Liver (tissue), 9 donors: ENCODE measurements around the gene DLEC1. TPM values are rescaled to one million over a fixed set of nuclear protein-coding genes. Genes with fewer than 3 reads are reported as not detected.

Experiments
- DNase-seq: peaks from one replicate; pipeline ENCODE4 v3.0.0-alpha.2; 2017; ENCODE audit warnings: low spot score
- H3K27ac ChIP-seq, 2 donors: one replicate each; pipeline ENCODE4 v1.7.0; 2013; ENCODE audit warnings: inconsistent platforms in 2 of 2, low read length in 2 of 2, control low read depth in 1 of 2, low read depth in 1 of 2, mild to moderate bottlenecking in 1 of 2
- H3K27me3 ChIP-seq, 4 donors: one replicate each; pipeline versions ENCODE4 v1.6.1 to v1.7.0; 2013; ENCODE audit warnings: low read length in 3 of 4, inconsistent platforms in 1 of 4, mild to moderate bottlenecking in 1 of 4, moderate library complexity in 1 of 4; ENCODE audit not compliant: control insufficient read depth in 4 of 4, insufficient read depth in 4 of 4
- H3K36me3 ChIP-seq, 4 donors: one replicate each; pipeline versions ENCODE4 v1.6.1 to v1.7.0; 2013; ENCODE audit warnings: low read length in 3 of 4, mild to moderate bottlenecking in 3 of 4, low read depth in 1 of 4, moderate library complexity in 1 of 4; ENCODE audit not compliant: control insufficient read depth in 4 of 4, insufficient read depth in 3 of 4
- H3K4me1 ChIP-seq, 4 donors: one replicate each; pipeline versions ENCODE4 v1.6.1 to v1.7.0; 2013; ENCODE audit warnings: low read length in 3 of 4, mild to moderate bottlenecking in 3 of 4, moderate library complexity in 1 of 4; ENCODE audit not compliant: control insufficient read depth in 4 of 4, insufficient read depth in 4 of 4
- H3K4me3 ChIP-seq, 3 donors: one replicate each; pipeline versions ENCODE4 v1.6.1 to v1.7.0; 2013; ENCODE audit warnings: low read length in 3 of 3, control low read depth in 1 of 3, low read depth in 1 of 3, mild to moderate bottlenecking in 1 of 3
- H3K9ac ChIP-seq, 2 donors: one replicate each; pipeline ENCODE4 v1.7.0; 2013; ENCODE audit warnings: low read length in 2 of 2, mild to moderate bottlenecking in 2 of 2, moderate library complexity in 2 of 2, control low read depth in 1 of 2, low read depth in 1 of 2
- H3K9me3 ChIP-seq, 4 donors: one replicate each; pipeline versions ENCODE4 v1.6.1 to v1.7.0; 2013; ENCODE audit warnings: low read length in 3 of 4; ENCODE audit not compliant: control insufficient read depth in 4 of 4
- ATF3 ChIP-seq: IDR thresholded peaks from 2 replicates; pipeline ENCODE4 v1.6.1; 2016; ENCODE audit warnings: antibody characterized with exemption
- EGR1 ChIP-seq, 2 donors: IDR thresholded peaks; 2 replicates each; pipeline ENCODE4 v1.6.1; 2016 to 2018; ENCODE audit warnings: antibody characterized with exemption in 2 of 2, low read depth in 2 of 2
- FOXA1 ChIP-seq: IDR thresholded peaks from 2 replicates; pipeline ENCODE4 v1.6.1; 2016; ENCODE audit warnings: antibody characterized with exemption
- FOXA2 ChIP-seq: IDR thresholded peaks from 2 replicates; pipeline ENCODE4 v1.6.1; 2016; ENCODE audit warnings: antibody characterized with exemption
- GABPA ChIP-seq, 2 donors: IDR thresholded peaks in 1 of 2; conservative IDR thresholded peaks in 1 of 2; 2 replicates each; pipeline ENCODE4 v1.6.1; 2016; ENCODE audit warnings: antibody characterized with exemption in 2 of 2, mild to moderate bottlenecking in 1 of 2, moderate library complexity in 1 of 2
- HNF4A ChIP-seq, 2 donors: conservative IDR thresholded peaks; 2 replicates each; pipeline ENCODE4 v1.6.1; 2016; ENCODE audit warnings: antibody characterized with exemption in 2 of 2, mild to moderate bottlenecking in 2 of 2
- JUND ChIP-seq, 2 donors: IDR thresholded peaks; 2 replicates each; pipeline ENCODE4 v1.6.1; 2016; ENCODE audit warnings: antibody characterized with exemption in 2 of 2
- NR2F2 ChIP-seq: IDR thresholded peaks from 2 replicates; pipeline ENCODE4 v1.6.1; 2016; ENCODE audit warnings: antibody characterized with exemption
- RAD21 ChIP-seq, 2 donors: IDR thresholded peaks; 2 replicates each; pipeline ENCODE4 v1.6.1; 2016; ENCODE audit warnings: antibody characterized with exemption in 2 of 2, mild to moderate bottlenecking in 2 of 2
- REST ChIP-seq: IDR thresholded peaks from 2 replicates; pipeline ENCODE4 v1.6.1; 2016; ENCODE audit warnings: antibody characterized with exemption, mild to moderate bottlenecking
- RXRA ChIP-seq, 2 donors: IDR thresholded peaks; 2 replicates each; pipeline ENCODE4 v1.6.1; 2017 to 2018; ENCODE audit warnings: antibody characterized with exemption in 2 of 2, mild to moderate bottlenecking in 1 of 2
- YY1 ChIP-seq: IDR thresholded peaks from 2 replicates; pipeline ENCODE4 v1.6.1; 2016; ENCODE audit warnings: antibody characterized with exemption, mild to moderate bottlenecking
- ZBTB33 ChIP-seq: IDR thresholded peaks from 2 replicates; pipeline ENCODE4 v1.6.1; 2016; ENCODE audit warnings: antibody characterized with exemption
- WGBS: extraction: QIAGEN DNeasy Blood & Tissue Kit; methylation state at CpG from one replicate; pipeline ENCODE4 v1.1.7; 2013; 5-methylcytosine and 5-hydroxymethylcytosine counted together
- polyA plus RNA-seq, 2 donors: library from polyadenylated mRNA; stranded (reverse) in 1 of 2; unstranded in 1 of 2; fragments of 200-250 nt in 1 of 2; fragments of >200 nt in 1 of 2; fragmentation: Nextera tagmentation in 1 of 2; extraction: Ambion mirVana in 1 of 2; gene quantifications; one replicate each; pipeline versions ENCODE4 v1.2.1 to v1.2.3, GENCODE V29; 2013 to 2015
- total RNA-seq, 2 donors: library from RNA; depleted of rRNA; stranded (reverse); fragments of >200 nt; gene quantifications; one replicate each; pipeline ENCODE4 v1.2.3, GENCODE V29; 2014
- TF ChIP-seq, protein P1 (sequence below): IDR thresholded peaks from 2 replicates; pipeline ENCODE4 v1.6.1; 2016; ENCODE audit warnings: antibody characterized with exemption
- donor health status: healthy.
- donor health status: healthy.
- donor health status: healthy.
- donor health status: healthy.
- donor health status: healthy.

Gene DLEC1
- total and polyA plus RNA-seq, 4 donors, result 0.09 to 0.63 (median 0.30) TPM

GRCh38 chr3:38005076-38006020 lies 33.7 kb upstream of the DLEC1 start:
- no peak overlapping the region for H3K9ac ChIP-seq
- H3K27ac ChIP-seq, result no peak overlapping the region
- peaks cover 0 to 15% (median 6%) of the 10 kb centered on the region in 4 donors for H3K36me3 ChIP-seq
- H3K9me3 ChIP-seq, result no peaks in the 10 kb centered on the region
- no peaks in the 10 kb centered on the region for H3K27me3 ChIP-seq
- H3K4me3 ChIP-seq, result no peak overlapping the region
- peaks cover 0 to 5% (median 1%) of the 10 kb centered on the region in 4 donors for H3K4me1 ChIP-seq
- TF ChIP-seq REST (no peak), RAD21 (IDR thresholded peaks at IDR 0.05) (no peak), RXRA (IDR thresholded peaks at IDR 0.05) (no peak), FOXA1 (no peak), ATF3 (no peak), GABPA (IDR thresholded peaks at IDR 0.05 in 1 of 2, conservative IDR thresholded peaks at IDR 0.05 in 1 of 2) (no peak)
- TF ChIP-seq, protein P1, sequence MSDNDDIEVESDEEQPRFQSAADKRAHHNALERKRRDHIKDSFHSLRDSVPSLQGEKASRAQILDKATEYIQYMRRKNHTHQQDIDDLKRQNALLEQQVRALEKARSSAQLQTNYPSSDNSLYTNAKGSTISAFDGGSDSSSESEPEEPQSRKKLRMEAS, result no peak
- WGBS, result 76% methylated on average over 15 of the region's 15 CpGs
- DNase-seq, result no peak

DNA sequence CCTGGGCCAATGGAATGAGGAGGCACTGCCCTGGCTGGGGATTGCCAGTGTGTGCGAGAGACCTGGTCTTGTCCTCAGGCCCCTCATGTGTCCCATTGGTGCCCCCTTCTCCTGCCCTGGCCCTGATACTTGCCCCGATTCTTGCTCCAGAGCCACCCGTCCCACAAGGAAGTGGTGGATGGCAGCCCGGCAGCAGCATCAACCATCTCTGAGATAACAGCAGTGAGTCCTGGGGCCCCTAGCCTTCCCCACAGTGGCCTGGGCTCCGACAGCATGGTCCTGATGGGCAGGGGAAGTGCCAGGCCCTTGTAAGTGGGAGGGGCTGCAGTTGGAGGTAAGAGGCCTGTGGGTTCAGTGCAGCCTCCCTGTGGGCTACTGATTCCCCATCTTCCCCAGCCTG lies 33.0 kb upstream of the DLEC1 start:
- no peak overlapping the region for H3K4me3 ChIP-seq
- peaks cover 0 to 5% (median 1%) of the 10 kb centered on the region in 4 donors for H3K4me1 ChIP-seq
- no peaks in the 10 kb centered on the region for H3K9me3 ChIP-seq
- no peak overlapping the region for H3K27ac ChIP-seq
- no peak for DNase-seq
- peaks cover 0 to 15% (median 7%) of the 10 kb centered on the region in 4 donors for H3K36me3 ChIP-seq
- no peaks in the 10 kb centered on the region for H3K27me3 ChIP-seq
- TF ChIP-seq HNF4A (conservative IDR thresholded peaks at IDR 0.05) (no peak), YY1 (no peak)
- no peak overlapping the region for H3K9ac ChIP-seq
- 96% methylated on average over 5 of the region's 5 CpGs for WGBS

- Histone ChIP-seq H3K27me3 (no peaks in the 10 kb centered on the region), H3K27ac (no peak overlapping the region), H3K36me3 (peaks cover 2 to 15% (median 8%) of the 10 kb centered on the region in 4 donors), H3K4me1 (peaks cover 0 to 5% (median 1%) of the 10 kb centered on the region in 4 donors), H3K4me3 (no peak overlapping the region), H3K9me3 (no peaks in the 10 kb centered on the region), H3K9ac (no peak overlapping the region)
- DNase-seq, result no peak
- TF ChIP-seq ZBTB33 (no peak), JUND (IDR thresholded peaks at IDR 0.05) (no peak), NR2F2 (no peak), YY1 (no peak), GABPA (IDR thresholded peaks at IDR 0.05 in 1 of 2, conservative IDR thresholded peaks at IDR 0.05 in 1 of 2) (no peak), EGR1 (IDR thresholded peaks at IDR 0.05; ENCODE audit: low read depth in 2 of 2) (no peak), FOXA2 (no peak)
- 95% methylated on average over 16 of the region's 16 CpGs for WGBS
These were observed 32.5 kb upstream of the DLEC1 start for GRCh38 chr3:38006445-38006995.
